Kidney glomerular epithelial cell (primary cell): ENCODE results near the gene SOCS3.

Experiments
- DNase-seq: peaks from one replicate; lab custom pipeline; 2025; lab: John Stamatoyannopoulos, UW

Gene SOCS3

DNA sequence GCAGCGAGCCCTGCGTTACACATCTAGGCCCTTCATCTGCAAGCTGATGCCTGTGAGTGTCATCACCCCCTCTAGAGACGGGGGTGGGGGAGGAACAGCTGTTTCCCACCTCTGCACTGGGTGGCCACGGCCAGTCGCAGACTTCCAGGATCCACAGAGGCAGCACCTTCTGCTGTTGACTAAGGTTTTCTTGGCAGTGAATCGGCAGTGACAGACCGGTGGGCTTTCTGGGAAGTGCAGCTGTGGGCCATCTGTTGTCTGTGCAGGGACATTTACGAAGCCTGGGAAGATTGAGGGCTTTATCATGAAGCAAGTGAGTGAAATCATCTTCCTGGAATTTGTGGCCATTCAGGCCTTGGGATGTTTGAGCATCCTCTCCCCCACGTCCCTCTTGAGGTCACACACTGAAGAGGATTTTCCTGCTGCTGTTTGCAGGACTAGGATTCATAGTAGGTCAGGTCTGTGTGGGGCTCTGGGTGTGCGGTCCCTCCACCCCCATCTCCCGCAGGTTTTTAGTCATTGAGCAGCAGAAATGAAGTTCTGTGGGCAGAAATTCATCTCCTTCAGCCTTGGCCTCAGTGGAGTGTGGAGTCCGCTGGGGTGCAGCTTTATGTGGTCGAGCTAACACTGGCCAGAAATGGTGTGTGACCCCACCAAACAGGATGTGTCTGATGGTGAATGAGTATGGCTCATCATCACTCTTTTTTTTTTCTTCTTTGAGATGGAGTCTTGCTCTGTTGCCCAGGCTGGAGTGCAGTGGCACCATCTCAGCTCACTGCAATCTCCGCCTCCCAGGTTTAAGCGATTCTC, 30.6 kb upstream of the SOCS3 start:
- DNase-seq = peak; percentile 93

DNA sequence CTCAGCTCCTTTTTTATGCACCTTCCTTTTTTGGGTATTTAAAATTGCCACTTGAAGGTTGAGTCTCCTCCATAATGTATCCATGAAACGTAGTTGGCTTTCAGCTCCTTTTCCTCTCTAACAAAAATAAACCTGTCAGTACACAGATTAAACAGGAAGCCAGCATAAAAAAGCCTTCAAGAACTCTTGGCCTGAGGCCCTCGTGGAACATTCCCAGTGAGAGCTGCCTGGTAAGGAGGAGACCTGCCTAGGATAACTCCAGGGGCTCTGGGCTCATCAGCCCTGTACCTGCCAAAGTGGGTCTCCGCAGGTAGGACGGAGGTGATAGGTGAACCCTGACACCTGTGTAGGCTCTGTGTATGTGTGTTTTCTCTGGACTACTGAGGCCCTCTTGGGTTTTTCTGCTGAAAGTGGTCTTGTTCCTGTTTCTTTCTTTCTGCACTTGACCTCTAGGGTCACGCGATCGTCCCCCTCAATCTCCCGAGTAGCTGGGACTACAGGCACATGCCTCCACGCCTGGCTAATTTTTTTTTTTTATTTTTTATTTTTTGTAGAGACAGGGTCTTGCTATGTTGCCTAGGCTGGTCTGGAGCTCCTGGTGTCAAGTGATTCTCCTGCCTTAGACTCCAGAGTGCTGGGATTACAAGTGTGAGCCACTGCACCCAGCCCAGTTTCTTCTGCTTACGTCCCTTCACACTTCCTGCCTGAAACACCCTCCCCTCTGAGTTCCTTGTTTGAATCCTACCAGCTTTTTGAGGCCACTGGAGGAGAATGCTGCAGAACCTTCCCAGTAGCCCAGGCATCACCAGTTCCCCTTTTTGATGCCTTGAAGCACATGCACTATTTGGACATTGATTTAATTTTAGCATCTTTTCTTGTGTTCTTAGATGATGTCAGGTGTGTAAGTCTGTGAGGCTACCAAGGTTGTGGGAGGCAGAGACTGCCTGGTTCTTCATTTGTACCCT, 28.4 kb upstream of the SOCS3 start:
- no peak for DNase-seq

DNA sequence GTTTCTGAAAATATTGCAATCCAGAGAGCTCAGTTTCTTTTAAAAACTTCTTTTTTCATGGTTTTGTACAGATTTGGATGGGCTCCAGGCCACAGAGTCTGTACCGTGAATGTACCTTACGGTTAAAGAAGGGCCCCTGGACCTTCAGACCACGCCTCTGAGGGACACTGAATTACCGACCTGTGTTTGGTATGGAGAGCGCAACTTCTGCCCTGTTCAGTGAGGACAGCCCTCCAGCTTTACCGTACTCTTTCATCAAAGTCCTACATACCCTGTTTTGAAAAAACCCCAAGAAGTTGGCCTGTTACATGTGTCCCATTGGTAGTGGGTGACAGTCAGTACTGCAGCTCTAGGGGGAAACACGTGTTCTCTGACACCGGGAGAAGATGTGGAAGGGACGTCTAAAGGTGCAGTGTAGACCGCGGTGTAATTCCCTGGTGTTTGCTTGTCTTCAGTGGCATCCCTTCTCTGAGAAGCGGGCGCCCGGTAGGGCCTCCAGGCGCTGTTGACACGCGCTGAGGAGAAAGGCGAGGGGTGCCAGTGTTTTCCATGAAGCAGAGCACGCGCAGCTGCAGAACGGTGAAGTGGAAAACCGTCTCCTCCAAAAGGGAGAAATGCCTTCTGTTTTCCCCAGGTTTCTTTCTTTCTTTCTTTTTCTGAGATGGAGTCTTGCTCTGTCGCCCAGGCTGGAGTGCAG, 24.8 kb upstream of the SOCS3 start:
- no peak for DNase-seq

DNA sequence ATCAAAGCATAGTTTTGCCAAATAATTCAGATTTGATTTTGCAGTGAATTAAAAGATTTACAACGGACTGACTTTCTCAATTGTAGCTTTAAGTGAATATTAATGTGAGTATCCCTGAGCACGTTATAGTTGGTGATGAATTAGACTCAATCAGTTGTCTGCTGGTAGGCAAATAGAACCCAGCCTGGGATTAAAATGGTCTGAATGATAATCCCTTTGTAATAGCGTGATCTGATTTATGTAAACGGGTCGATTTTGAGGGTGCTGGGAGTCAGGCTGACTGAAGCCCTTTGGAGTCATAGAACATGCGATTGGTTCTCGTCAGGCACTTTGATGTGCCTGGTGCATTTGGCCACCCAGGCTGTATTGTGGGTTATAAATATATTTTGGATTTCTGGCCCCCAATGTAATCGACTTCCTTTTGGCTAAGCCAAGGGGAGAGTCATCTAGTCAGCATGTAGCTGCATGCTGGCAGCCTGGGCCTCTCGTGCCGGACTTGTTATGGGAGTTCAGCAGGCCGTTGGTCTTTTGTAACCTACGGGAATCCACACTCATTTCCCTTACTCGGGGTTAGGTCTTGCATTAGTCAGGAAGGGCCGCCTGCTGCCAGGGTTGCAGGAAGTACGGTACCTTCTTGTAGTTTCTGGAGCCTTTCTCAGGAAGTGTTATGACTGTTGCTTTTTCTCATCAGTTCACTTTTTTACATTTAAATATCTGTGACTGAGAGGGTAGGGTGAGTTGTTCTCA, 24.0 kb upstream of the SOCS3 start:
- DNase-seq = no peak

DNA sequence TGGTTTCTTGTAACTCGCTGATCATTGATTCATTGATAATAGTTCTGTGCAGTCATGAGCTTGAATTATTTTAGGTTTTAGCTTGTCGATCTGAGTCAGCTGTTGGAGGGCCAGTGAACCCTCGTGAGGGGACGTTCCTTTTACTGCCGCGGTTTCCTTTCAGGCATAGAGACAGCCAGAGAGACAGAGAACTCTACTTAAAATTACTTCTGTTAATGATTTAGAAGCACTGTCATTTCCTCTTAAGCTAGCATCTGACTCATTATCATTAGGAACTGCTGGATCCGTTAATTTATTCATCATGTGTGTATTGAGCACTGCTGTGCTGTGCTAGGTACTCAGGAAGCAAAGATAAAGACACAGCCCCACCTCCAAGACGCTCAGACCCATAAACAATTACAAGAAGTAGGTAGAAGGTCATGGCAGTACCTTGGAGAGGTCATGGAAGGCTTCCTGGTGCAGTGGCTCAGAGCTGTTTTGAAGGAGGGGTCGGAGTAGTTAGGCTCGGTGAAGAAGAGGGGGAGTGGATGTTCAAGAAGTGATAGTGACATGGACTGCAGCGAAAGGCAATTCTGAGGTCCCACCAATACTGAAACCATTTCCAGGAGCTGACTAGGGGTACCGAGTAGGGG, 21.8 kb upstream of the SOCS3 start:
- peak; percentile 84 for DNase-seq

DNA sequence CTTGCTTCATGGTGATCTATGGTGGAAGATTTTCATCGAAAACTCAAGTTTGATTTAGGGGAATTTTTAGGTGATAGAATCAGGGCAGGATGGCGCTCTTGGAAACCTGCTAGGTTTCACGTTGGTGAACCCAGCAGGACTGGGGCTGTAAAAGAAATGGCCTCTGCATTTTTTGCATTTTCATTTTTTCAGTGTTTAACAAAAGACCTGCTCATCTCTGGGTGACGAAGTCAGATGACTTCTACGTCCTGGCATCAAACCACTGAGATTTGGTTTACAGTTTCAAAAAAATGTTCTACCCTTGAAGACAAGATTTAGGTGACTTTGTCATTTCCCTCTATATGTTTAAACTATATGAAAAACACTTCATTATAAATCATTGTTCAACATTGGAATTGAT, 20.5 kb upstream of the SOCS3 start:
- DNase-seq = no peak

DNA sequence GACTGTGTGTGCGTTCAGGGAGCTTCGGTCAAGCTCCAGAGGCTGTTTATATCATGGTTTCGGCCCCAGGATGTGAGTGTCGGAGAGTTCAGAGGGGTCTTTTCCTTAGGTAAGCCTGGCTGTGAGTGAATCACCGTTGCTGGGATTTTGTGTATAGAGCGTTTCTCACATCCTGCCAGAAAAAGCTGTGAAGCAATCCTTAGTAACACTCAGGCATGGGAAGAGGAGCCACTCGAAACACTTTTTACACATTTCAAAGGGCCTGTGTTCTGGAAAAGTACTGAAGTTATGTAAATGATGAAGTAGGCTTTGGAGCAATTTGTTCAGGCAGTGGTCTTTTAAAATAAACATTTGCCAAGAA, 19.2 kb upstream of the SOCS3 start:
- DNase-seq = peak; percentile 47

DNA sequence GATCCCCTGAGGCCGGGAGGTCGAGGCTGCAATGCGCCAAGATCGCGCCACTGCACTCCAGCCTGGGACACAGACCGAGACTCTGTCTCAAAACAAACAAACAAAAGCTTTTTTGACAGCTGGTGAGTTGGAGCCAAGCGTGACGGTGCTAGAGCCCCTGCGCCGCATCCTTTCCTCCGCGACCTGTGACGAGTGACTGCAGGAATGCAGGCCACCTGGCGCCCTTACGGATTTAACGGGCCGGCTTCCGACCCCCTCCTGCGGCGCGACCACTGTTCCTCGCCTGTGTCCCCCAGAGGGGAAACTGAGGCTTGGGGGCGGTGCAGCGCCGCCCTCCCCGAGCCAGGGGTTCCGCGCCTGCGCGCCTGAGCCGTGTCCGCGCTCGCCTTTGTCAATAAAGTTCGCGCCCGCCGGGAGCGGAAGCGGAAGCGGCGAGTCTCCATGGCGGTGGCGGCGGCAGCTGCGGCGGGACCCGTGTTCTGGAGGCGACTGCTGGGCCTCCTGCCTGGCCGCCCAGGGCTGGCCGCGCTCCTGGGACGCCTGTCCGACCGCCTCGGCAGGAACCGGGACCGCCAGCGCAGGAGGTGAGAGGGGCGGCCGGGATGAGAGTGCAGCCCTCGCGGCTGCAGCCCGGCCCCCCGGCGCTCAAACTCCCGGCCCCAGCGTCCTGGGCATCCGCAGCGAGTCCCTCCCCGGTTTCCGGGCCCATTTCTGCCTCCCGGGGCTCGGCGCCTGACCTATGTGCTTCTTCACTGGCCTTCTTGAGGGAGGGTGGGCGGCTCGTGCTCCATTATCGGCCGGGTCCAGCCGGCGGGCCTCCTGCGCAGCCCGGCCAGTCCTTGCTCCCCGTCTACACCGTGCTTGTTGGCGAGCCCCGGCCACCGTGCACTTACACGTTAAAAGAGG, 18.6 kb upstream of the SOCS3 start, which contains the start of gene PGS1:
Gene PGS1 (plus strand): TSS at position 425 of the 906 bp plus-strand sequence. CDS start 17 bp downstream, at position 442.
- no peak for DNase-seq

DNA sequence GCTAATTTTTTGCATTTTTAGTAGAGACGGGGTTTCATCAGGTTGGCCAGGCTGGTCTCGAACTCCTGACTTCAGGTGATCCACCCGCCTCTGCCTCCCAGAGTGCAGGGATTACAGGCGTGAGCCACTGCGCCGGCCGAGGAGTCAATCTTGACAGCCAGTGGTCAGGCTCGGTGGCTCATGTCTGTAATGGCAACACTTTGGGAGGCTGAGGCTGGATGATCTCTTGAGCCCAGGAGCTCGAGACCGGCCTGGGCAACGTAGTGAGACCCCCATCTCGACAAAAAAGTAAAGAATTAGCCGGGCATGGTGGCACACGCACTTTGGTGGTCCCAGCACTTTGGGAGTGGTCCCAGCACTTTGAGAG, 18.0 kb upstream of the SOCS3 start:
- no peak for DNase-seq

DNA sequence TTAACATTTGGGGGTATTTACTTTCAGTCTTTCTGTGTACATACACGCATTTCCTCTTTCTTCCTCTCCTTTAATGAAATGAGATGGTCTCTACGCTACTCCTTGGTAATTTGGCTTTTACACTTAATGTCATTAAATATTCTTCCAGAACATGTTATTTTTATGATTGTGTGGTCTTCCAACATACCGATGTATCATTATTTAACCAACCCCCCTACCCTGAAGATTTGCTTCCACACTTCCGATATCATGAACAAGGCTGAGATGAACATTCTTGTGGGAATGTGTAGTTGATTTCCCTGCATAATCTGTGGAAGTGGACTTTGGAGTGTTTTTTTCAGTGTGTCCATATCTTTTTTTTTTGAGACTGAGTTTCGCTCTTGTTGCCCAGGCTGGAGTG, 16.3 kb upstream of the SOCS3 start:
- peak; percentile 63 for DNase-seq

DNA sequence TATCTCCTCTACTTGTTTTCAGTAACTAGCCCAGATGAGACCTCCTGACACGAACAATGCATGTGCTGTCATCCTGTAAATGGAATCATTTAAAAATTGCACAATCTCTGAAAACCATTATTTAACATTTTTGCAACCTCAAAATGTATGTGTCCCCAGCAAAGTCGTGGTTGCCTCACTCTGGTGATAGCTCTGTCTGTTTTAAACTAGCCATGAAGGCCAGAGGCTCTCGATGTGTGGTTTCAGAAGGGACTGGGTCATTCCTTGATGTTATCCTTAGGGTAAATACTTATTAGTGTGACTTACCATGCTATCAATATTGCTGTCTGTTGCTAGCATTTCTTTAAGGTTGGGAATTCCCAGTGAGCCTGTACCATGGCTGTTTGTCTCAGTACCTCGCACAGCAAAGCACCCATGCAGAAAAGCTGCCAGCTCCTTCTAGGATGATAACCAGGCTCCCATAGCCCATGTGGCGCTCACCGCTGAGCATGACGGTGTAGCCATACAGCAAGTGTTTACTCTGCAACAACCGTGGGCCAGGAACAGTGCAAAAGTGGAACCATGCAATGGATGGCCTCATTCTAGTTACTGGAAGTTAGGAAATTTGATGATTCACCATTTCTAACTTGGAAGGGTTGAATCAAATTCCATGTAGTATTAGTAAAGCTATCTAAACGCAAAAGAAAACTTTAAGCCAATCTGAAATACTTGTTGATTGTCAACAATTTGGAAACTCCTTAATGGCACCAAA, 15.7 kb upstream of the SOCS3 start:
- peak; percentile 88 for DNase-seq

DNA sequence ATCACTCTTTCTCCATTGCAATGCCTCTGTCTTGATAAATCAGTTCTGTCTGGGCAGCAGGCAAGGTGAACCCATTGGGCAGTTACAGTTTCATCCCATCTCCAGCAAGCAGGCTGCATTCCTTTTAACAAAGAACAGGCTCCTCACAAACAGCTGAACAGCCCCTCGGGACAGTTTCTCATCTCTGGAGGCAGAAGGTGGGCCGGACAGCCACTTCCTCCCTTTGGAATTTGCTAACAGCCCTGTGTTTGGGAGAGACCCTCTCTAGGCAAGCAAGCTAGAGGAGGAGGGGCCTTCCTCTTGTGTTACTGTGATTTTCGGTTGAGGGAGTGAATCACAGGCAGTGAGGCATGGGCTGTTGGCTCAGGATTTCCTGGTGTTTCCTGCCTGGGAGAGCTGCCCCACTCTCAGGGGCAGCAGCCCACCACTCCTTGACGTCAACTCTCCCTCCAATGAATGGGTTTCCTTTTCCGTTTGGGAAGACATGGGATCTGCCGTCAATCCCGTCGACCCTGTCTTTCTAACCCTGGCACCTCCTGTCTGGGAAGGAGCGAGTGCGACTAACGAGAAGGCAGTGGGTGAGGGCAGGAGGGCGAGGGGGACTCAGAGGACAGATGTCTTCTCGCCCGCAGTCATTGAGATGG, 14.9 kb upstream of the SOCS3 start:
- DNase-seq = peak; percentile 64

DNA sequence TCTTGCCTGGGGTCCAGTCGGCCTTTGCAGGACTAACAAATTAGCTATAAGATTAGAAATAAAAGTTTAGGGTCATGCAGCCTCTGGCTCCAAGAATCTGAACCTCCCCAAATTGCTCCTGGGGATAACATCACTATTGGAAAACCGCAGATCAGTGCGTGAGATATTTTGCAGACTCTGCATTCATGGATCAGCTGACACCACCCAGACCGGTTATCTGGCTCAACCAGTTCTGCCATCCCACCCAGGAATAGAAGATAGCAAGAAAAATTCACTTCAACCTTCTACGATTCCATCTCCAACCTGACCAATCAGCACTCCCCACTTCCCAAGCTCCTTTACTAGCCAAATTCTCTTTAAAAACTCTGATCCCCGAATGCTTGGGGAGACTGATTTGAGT, 14.3 kb upstream of the SOCS3 start:
- DNase-seq = no peak

DNA sequence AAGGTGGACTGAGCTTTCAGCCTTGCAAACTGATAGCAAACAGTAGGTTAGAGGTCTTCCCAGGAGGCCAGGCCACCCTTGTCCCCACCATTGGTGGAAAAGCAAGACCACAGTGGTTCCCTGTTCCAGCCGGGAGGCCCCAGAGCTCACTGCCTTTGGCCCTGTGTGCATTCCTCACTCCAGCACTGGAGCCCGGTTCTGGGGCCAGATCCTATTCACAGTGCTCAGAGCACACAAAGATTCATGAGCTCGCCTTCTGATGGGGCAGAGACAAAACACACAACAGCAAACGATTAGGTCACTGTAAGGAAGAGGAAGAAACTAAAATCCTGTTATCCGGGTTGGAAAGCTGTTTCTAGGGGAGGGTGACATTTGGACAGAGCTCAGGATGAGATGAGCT, 13.0 kb upstream of the SOCS3 start:
- no peak for DNase-seq

DNA sequence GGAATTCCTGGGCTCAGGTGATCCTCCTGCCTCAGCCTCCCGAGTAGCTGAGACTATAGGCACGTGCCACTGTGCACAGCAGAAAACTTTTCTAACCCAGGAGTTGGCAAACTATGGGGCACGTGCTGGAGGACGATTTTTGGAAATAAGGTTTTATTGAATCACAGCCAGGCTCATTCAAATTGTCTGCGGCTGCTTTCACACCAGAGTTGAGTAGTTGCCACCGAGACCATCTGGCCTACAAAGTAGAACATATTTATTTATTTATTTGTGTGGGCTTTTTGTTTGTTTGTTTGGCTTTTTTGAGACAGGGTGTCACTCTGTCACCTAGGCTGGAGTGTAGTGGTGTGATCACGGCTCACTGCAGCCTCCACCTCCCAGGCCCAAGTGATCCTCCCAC, 11.2 kb upstream of the SOCS3 start:
- no peak for DNase-seq

DNA sequence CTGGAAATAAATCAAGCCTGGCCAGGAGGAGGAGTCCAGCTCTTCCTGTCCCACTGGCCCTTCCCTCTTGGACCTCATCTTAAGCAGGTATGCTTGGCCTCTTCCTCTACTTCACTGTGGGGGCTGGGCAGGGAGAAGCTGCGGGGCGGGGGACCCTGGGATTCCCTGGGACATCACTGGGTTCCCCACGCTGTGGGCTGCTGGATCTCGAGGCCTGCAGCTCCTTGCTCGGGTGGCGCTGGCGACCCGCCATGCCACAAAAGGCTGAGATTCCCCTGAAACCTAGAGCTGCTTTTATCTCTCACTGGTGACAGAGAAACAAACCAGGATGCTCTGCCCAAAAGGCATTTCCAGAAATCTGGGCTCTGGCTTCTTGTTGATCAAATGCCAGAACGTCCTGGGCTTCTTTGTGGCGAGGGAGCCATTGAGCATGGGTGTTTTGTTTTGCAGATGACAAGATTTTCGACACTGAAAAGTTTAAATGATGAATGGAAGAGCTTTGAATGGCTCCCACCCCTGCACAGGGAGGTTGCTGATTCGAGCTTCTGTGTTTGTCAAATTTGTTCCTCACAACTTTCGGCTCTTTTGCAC, 10.0 kb upstream of the SOCS3 start:
- DNase-seq = no peak

DNA sequence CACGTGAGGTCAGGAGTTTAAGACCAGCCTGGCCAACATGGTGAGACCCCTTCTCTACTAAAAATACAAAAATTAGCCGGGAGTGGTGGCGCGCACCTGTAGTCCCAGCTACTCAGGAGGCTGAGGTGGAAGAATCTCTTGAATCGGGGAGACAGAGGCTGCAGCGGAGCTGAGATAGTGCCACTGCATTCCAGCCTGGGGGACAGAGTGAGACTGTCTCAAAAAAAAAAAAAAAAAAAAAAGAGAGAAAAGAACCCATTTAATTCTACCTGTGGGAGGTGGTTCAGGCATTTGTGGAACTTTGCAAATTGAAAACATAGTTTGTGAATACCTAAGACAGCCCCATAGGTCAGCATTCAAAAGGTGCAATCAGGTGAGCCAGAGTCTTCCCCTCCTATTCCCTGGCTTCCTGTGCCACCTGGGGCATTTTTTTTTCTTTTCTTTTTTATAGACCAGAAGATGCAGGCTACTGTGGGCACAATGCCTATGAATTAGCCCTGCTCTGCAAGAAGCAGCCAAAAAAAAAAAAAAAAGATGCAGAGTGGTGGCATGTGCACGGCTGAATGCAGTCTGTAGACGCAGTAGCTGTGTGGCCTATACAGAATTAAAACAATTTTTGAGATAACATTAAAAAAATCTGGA, 9.1 kb upstream of the SOCS3 start:
- no peak for DNase-seq

DNA sequence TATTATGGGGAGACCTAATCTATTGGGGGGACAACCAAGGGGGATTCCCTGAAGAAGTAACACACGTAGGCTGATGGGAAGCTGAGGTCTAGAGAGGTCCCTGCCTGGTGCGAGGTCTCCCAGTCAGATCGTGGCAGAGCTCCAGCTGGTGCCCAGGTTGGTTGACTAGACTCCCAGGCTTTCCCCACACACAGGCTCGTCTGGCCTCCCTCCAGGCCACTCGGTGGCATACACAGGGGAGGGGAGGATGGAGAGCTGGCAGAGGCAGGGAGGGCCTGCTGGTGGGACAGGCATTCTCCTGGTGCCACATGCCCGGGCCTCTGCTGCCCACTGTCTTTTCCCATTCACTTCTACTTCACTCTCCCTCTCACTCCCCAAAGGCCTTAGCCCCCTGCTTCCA, 8.5 kb upstream of the SOCS3 start:
- DNase-seq = no peak
